Measurements from ENCODE around the gene HTR3B. TPM values are rescaled to one million over a fixed set of nuclear protein-coding genes. Genes with fewer than 3 reads are reported as not detected.

The HTR3B gene
- total and polyA plus RNA-seq, 2 of the 4 experiments (the other 2 are of a cell fraction), result not detected

DNA sequence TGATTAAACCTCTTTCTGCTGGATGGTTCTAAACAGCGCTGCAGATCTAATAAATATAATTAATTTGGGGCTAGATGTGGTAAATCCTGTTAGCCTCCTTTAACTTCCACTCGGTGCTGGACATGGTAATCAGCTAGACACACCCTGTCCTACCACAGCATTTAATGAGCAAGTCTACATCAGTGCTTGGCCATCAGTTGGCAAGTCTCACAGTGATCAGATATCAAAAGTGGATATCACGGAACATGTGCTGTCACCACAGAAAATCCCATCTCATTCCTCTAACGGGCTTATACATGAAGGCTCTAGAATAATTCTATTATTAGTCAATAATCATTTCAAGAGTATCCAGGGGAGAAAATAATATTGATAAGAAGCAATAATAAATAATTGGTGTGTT is 23.6 kb upstream of the HTR3B start:
- H2AK5ac ChIP-seq (ENCODE audit: low read depth, low read length), result no peak overlapping the region
- POLR2A ChIA-PET (ENCODE audit: unreplicated experiment), result no interaction called here
- H3K27me3 ChIP-seq (ENCODE audit: control insufficient read depth, insufficient read depth, low read length), result no peaks in the 10 kb centered on the region
- H2BK120ac ChIP-seq (ENCODE audit: low read depth, low read length), result no peak overlapping the region
- H2BK15ac ChIP-seq (ENCODE audit: low read depth, low read length), result no peak overlapping the region
- no peak overlapping the region for H3K23ac ChIP-seq (ENCODE audit: low read depth, low read length)
- H4K5ac ChIP-seq (ENCODE audit: low read depth, low read length), result no peak overlapping the region
- H3K14ac ChIP-seq (replicated peaks; ENCODE audit: low read depth, low read length), result no peak overlapping the region
- H3K4me1 ChIP-seq (ENCODE audit: control insufficient read depth, insufficient read depth, low read length), result peaks cover under 1% of the 10 kb centered on the region; the same call in 1 of the 2 replicates
- no peak overlapping the region for H2AK9ac ChIP-seq (replicated peaks; ENCODE audit: low read depth, low read length, poor library complexity)
- no peaks in the 10 kb centered on the region for H3K9me3 ChIP-seq (ENCODE audit: control insufficient read depth, insufficient read depth, low read length)
- no peak overlapping the region for H3K4me3 ChIP-seq (ENCODE audit: insufficient read depth, low read depth, low read length)
- no peak overlapping the region for H3K4me2 ChIP-seq (ENCODE audit: low read depth, low read length)
- no peak overlapping the region for H3K4ac ChIP-seq (ENCODE audit: low read depth, low read length)
- H3K27ac ChIP-seq (ENCODE audit: insufficient read depth, low read length), result no peak overlapping the region
- H4K8ac ChIP-seq (ENCODE audit: low read depth in 2 of 2, low read length in 2 of 2), result no peak overlapping the region
- H3K9ac ChIP-seq (ENCODE audit: low read depth, low read length), result no peak overlapping the region
- no peak overlapping the region for H2BK5ac ChIP-seq (ENCODE audit: low read depth, low read length, poor library complexity, severe bottlenecking)
- no peak overlapping the region for H3K18ac ChIP-seq (ENCODE audit: low read depth, low read length)
- no peak overlapping the region for H3K56ac ChIP-seq (ENCODE audit: extremely low read depth, insufficient read depth, low read length)
- no peak overlapping the region for H4K91ac ChIP-seq (ENCODE audit: insufficient read depth, low read depth, low read length)
- no CpG with 5 or more reads among the region's 4 CpGs for WGBS, 2 experiments (ENCODE audit: extremely low coverage in 2 of 2, insufficient read length in 1 of 2)
- no peak for TF ChIP-seq MXI1 (IDR thresholded peaks at IDR 0.05; ENCODE audit: borderline replicate concordance, low read depth, low read length)
- TF ChIP-seq MAZ (IDR thresholded peaks at IDR 0.05; ENCODE audit: borderline replicate concordance, low read depth, low read length), result no peak
- no peak for TF ChIP-seq CEBPB (IDR thresholded peaks at IDR 0.05; ENCODE audit: low read depth, low read length)
- no peak for TF ChIP-seq SMC3 (IDR thresholded peaks at IDR 0.05; ENCODE audit: low read depth, low read length)
- TF ChIP-seq, protein P1, sequence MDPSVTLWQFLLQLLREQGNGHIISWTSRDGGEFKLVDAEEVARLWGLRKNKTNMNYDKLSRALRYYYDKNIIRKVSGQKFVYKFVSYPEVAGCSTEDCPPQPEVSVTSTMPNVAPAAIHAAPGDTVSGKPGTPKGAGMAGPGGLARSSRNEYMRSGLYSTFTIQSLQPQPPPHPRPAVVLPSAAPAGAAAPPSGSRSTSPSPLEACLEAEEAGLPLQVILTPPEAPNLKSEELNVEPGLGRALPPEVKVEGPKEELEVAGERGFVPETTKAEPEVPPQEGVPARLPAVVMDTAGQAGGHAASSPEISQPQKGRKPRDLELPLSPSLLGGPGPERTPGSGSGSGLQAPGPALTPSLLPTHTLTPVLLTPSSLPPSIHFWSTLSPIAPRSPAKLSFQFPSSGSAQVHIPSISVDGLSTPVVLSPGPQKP (IDR thresholded peaks at IDR 0.05; ENCODE audit: borderline replicate concordance, low read depth, low read length), result no peak
- no peak for TF ChIP-seq RAD21 (IDR thresholded peaks at IDR 0.05; ENCODE audit: low read length)
- TF ChIP-seq RCOR1 (IDR thresholded peaks at IDR 0.05; ENCODE audit: insufficient replicate concordance, low read length), result no peak
- no peak for TF ChIP-seq CHD1 (IDR thresholded peaks at IDR 0.05; ENCODE audit: low read depth, low read length)
- no peak for TF ChIP-seq NFE2L2 (IDR thresholded peaks at IDR 0.05; ENCODE audit: low read depth, low read length)
- TF ChIP-seq FOS (IDR thresholded peaks at IDR 0.05; ENCODE audit: low read depth, low read length), result no peak
- no peak for TF ChIP-seq RFX5 (IDR thresholded peaks at IDR 0.05; ENCODE audit: low read depth, low read length)
- TF ChIP-seq BHLHE40 (IDR thresholded peaks at IDR 0.05; ENCODE audit: low read depth, low read length), result no peak
- TF ChIP-seq POLR2A (IDR thresholded peaks at IDR 0.05; ENCODE audit: low read depth, low read length), result no peak
- TF ChIP-seq MAFK (IDR thresholded peaks at IDR 0.05; ENCODE audit: low read depth, low read length), result no peak
- TF ChIP-seq, protein P2, sequence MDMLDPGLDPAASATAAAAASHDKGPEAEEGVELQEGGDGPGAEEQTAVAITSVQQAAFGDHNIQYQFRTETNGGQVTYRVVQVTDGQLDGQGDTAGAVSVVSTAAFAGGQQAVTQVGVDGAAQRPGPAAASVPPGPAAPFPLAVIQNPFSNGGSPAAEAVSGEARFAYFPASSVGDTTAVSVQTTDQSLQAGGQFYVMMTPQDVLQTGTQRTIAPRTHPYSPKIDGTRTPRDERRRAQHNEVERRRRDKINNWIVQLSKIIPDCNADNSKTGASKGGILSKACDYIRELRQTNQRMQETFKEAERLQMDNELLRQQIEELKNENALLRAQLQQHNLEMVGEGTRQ (IDR thresholded peaks at IDR 0.05; ENCODE audit: low read depth, low read length), result no peak
- TF ChIP-seq, protein P3, sequence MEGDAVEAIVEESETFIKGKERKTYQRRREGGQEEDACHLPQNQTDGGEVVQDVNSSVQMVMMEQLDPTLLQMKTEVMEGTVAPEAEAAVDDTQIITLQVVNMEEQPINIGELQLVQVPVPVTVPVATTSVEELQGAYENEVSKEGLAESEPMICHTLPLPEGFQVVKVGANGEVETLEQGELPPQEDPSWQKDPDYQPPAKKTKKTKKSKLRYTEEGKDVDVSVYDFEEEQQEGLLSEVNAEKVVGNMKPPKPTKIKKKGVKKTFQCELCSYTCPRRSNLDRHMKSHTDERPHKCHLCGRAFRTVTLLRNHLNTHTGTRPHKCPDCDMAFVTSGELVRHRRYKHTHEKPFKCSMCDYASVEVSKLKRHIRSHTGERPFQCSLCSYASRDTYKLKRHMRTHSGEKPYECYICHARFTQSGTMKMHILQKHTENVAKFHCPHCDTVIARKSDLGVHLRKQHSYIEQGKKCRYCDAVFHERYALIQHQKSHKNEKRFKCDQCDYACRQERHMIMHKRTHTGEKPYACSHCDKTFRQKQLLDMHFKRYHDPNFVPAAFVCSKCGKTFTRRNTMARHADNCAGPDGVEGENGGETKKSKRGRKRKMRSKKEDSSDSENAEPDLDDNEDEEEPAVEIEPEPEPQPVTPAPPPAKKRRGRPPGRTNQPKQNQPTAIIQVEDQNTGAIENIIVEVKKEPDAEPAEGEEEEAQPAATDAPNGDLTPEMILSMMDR (conservative IDR thresholded peaks at IDR 0.05; ENCODE audit: low read depth, low read length), result no peak
- in situ Hi-C loops (cut with MboI; ENCODE audit: low sequenced_read_pairs) (no loop called here), dilution Hi-C loops (cut with HindIII; ENCODE audit: low sequenced_read_pairs, unreplicated experiment) (no loop called here), intact Hi-C loops (cut with micrococcal nuclease) (no loop called here)
- DNase-seq, result no peak
- no peak overlapping the region for H2AFZ ChIP-seq (replicated peaks; ENCODE audit: low read length, poor library complexity)
- H3K9me1 ChIP-seq (ENCODE audit: insufficient read depth, low read length), result no peaks in the 10 kb centered on the region
- no peak overlapping the region for H2BK20ac ChIP-seq (ENCODE audit: low read depth, low read length)
- CTCF ChIA-PET, result no interaction called here
- BruUV-seq (replicated peaks), result no TSS peak
- no peaks in the 10 kb centered on the region for H3K36me3 ChIP-seq (ENCODE audit: control insufficient read depth, insufficient read depth, low read length)
- H4K20me1 ChIP-seq (ENCODE audit: insufficient read depth, low read length), result no peaks in the 10 kb centered on the region
- no peak for ATAC-seq (ENCODE audit: low read depth)
- H3K79me1 ChIP-seq (ENCODE audit: low read depth in 1 of 2, low read length in 2 of 2), result 0 out of 4 replicates have a peak, but pooled peaks cover 0 to 4% of the 10 kb centered on the region in 2 experiments
